Endothelial cell of umbilical vein (primary cell): ENCODE results near the gene EDEM1. TPM values are rescaled to one million over a fixed set of nuclear protein-coding genes. Genes with fewer than 3 reads are reported as not detected.

ENCODE experiments used
- BruUV-seq: library from RNA; stranded (reverse); fragments of 400-500 nt; replicated peaks from 2 replicates; lab custom pipeline; 2021; lab: Mats Ljungman, UMichigan
- CTCF ChIA-PET: fragments of 300-600, 350-600 bp; sonication (Branson Sonifier 250); formaldehyde crosslinking; loops from one replicate; lab custom pipeline; 2021; ENCODE audit warnings: antibody characterized with exemption, inconsistent platforms; lab: Charles Lee
- POLR2A ChIA-PET: fragments of 300-600, 350-600 bp; sonication (Branson Sonifier 250); formaldehyde crosslinking; loops from one replicate; lab custom pipeline; 2021; ENCODE audit warnings: antibody characterized with exemption, inconsistent platforms; lab: Charles Lee
- DNase-seq: peaks from one replicate; pipeline ENCODE4 v3.0.0-alpha.2; 2011; ENCODE audit warnings: low read depth, low spot score
- FAIRE-seq: peaks from 2 replicates; lab custom pipeline; 2011; peaks lifted over from hg19 to GRCh38; lab: Jason Lieb, UNC
- H2AFZ ChIP-seq: 2 replicates; pipeline ENCODE4 v1.6.0; 2012; ENCODE audit warnings: low read depth, low read length, control low read depth, inconsistent platforms
- H3K27ac ChIP-seq: 2 replicates; pipeline ENCODE4 v1.5.1; 2011; ENCODE audit warnings: low read depth, mild to moderate bottlenecking, control low read depth, low read length, moderate library complexity; ENCODE audit not compliant: insufficient read depth
- H3K27me3 ChIP-seq, 2 experiments: 2 replicates each; pipeline versions ENCODE4 v1.6.0 to v1.6.1; 2011; ENCODE audit warnings: low read length in 2 of 2, mixed read lengths in 1 of 2; ENCODE audit not compliant: control insufficient read depth in 2 of 2, insufficient read depth in 2 of 2
- H3K36me3 ChIP-seq, 2 experiments: 2 replicates in 1 of 2; 3 replicates in 1 of 2; pipeline ENCODE4 v1.5.1; 2011; ENCODE audit warnings: low read length in 2 of 2, mild to moderate bottlenecking in 1 of 2, moderate library complexity in 1 of 2; ENCODE audit not compliant: control insufficient read depth in 2 of 2, insufficient read depth in 2 of 2; ENCODE audit errors: extremely low read depth in 1 of 2
- H3K4me1 ChIP-seq: 3 replicates; pipeline ENCODE4 v1.5.1; 2011; ENCODE audit warnings: mild to moderate bottlenecking, low read length; ENCODE audit not compliant: control insufficient read depth, insufficient read depth; ENCODE audit errors: extremely low read depth
- H3K4me2 ChIP-seq: 2 replicates; pipeline ENCODE4 v1.6.1; 2011; ENCODE audit warnings: low read length, control low read depth, mixed read lengths; ENCODE audit not compliant: insufficient read depth
- H3K4me3 ChIP-seq, 3 experiments: fragments of 200-600 bp in 1 of 3; sonication (generic), shearing (Covaris generic) in 1 of 3; replicated peaks in 1 of 3; 2 replicates each; pipeline ENCODE4 v1.5.1; 2011 to 2016; ENCODE audit warnings: control low read depth in 3 of 3, low read length in 3 of 3, mild to moderate bottlenecking in 2 of 3, inconsistent platforms in 1 of 3, low read depth in 1 of 3, moderate library complexity in 1 of 3; ENCODE audit not compliant: insufficient read depth in 1 of 3
- H3K79me2 ChIP-seq: 2 replicates; pipeline ENCODE4 v1.6.0; 2012; ENCODE audit warnings: low read length, inconsistent platforms; ENCODE audit not compliant: control insufficient read depth, insufficient read depth
- H3K9ac ChIP-seq: replicated peaks from 2 replicates; pipeline ENCODE3; 2011; ENCODE audit warnings: low read length, control low read depth; ENCODE audit not compliant: insufficient read depth; ENCODE audit errors: extremely low read depth
- H3K9me1 ChIP-seq: replicated peaks from 3 replicates; pipeline ENCODE4 v1.6.0; 2011; ENCODE audit warnings: mild to moderate bottlenecking, low read length; ENCODE audit not compliant: control insufficient read depth, insufficient read depth; ENCODE audit errors: extremely low read depth
- H3K9me3 ChIP-seq: replicated peaks from 2 replicates; pipeline ENCODE4 v1.5.1; 2012; ENCODE audit warnings: low read length, inconsistent platforms; ENCODE audit not compliant: control insufficient read depth, insufficient read depth
- H4K20me1 ChIP-seq: replicated peaks from 2 replicates; pipeline ENCODE3; 2011; ENCODE audit warnings: mild to moderate bottlenecking, low read length; ENCODE audit not compliant: control insufficient read depth, insufficient read depth; ENCODE audit errors: extremely low read depth
- CTCF ChIP-seq, 2 donors: IDR thresholded peaks; 1 replicate in 1 of 2; 2 replicates in 1 of 2; pipeline ENCODE4 v1.5.1; 2011; ENCODE audit warnings: low read length in 2 of 2, mild to moderate bottlenecking in 2 of 2, moderate library complexity in 2 of 2, control low read depth in 1 of 2, inconsistent platforms in 1 of 2, low read depth in 1 of 2; ENCODE audit not compliant: insufficient read depth in 1 of 2; ENCODE audit errors: extremely low read depth in 1 of 2
- EZH2 ChIP-seq: IDR thresholded peaks from 2 replicates; pipeline ENCODE4 v1.6.1; 2012; ENCODE audit warnings: borderline replicate concordance, low read depth, mild to moderate bottlenecking, moderate library complexity, low read length, inconsistent platforms; ENCODE audit not compliant: severe bottlenecking
- FOS ChIP-seq: IDR thresholded peaks from 2 replicates; pipeline ENCODE4 v1.6.1; 2011; ENCODE audit warnings: mild to moderate bottlenecking, low read length, moderate library complexity, borderline replicate concordance; ENCODE audit not compliant: insufficient read depth
- GATA2 ChIP-seq: IDR thresholded peaks from 2 replicates; pipeline ENCODE4 v1.7.0; 2011; ENCODE audit warnings: low read depth, mild to moderate bottlenecking, moderate library complexity, mixed read lengths, low read length; ENCODE audit not compliant: insufficient read length, insufficient read depth
- JUN ChIP-seq: IDR thresholded peaks from 2 replicates; pipeline ENCODE4 v1.6.1; 2011; ENCODE audit warnings: borderline replicate concordance, low read depth; ENCODE audit not compliant: insufficient read length, insufficient read depth
- MAX ChIP-seq: IDR thresholded peaks from 2 replicates; pipeline ENCODE4 v1.6.1; 2011; ENCODE audit not compliant: insufficient read depth, insufficient read length
- MYC ChIP-seq: IDR thresholded peaks from one replicate; pipeline ENCODE4 v1.6.1; 2011; ENCODE audit warnings: mild to moderate bottlenecking, low read depth, low read length
- POLR2A ChIP-seq: IDR thresholded peaks from 2 replicates; pipeline ENCODE4 v1.6.1; 2012; ENCODE audit warnings: low read depth, mild to moderate bottlenecking, control low read depth, low read length
- POLR2AphosphoS5 ChIP-seq: IDR thresholded peaks from 2 replicates; pipeline ENCODE4 v1.6.1; 2012; ENCODE audit warnings: low read depth, mild to moderate bottlenecking, control low read depth, low read length, moderate library complexity; ENCODE audit not compliant: insufficient read depth
- dilution Hi-C: fragments of 300-500 bp; cut with MboI; formaldehyde crosslinking; loops from one replicate; pipeline ENCODE4 v1.15.0; 2019; ENCODE audit warnings: low sequenced_read_pairs; ENCODE audit not compliant: extremely low pct_ligation_motif_present
- intact Hi-C: fragments of 100-400 bp; cut with micrococcal nuclease; formaldehyde crosslinking; loops from one replicate; pipeline ENCODE4 v1.10.0; 2022
- polyA plus RNA-seq, 4 experiments: library from polyadenylated mRNA; depleted of rRNA in 3 of 4; stranded (reverse) in 3 of 4; unstranded in 1 of 4; fragments of >200 nt; gene quantifications; 2 replicates each; pipeline versions ENCODE4 v1.2.1 to v1.2.3, GENCODE V29; 2011 to 2012; ENCODE audit warnings: missing spikeins in 1 of 4
- total RNA-seq: library from RNA; stranded (reverse); gene quantifications from 2 replicates; pipeline ENCODE4 v1.2.3, GENCODE V29; 2021

EDEM1 gene
- total and polyA plus RNA-seq, 2 donors (not counting 3 experiments of a cell fraction or from before 2014, with no cell fraction given) = 19.4 to 61.1 TPM

- no peak for DNase-seq
- CTCF ChIA-PET = no interaction called here
Observed at GRCh38 chr3:5217824-5218595, 30.5 kb downstream of the EDEM1 start.

More at GRCh38 chr3:5217824-5218595, 30.5 kb downstream of the EDEM1 start:
- H3K9ac ChIP-seq = no peak overlapping the region
- H3K9me3 ChIP-seq = no peaks in the 10 kb centered on the region
- intact Hi-C loops (no loop called here), dilution Hi-C loops (no loop called here)
- peaks cover 16 to 28% of the 10 kb centered on the region in 2 experiments for H3K36me3 ChIP-seq
- H3K27me3 ChIP-seq = no peaks in the 10 kb centered on the region
- H3K4me3 ChIP-seq = no peak overlapping the region
- no peak overlapping the region for H2AFZ ChIP-seq
- no peaks in the 10 kb centered on the region for H3K9me1 ChIP-seq
- H3K4me2 ChIP-seq = no peak overlapping the region
- no peaks in the 10 kb centered on the region for H3K79me2 ChIP-seq
- FAIRE-seq = no peak
- H4K20me1 ChIP-seq = peaks cover 2% of the 10 kb centered on the region
- POLR2A ChIA-PET = no interaction called here
- H3K27ac ChIP-seq = no peak overlapping the region
- H3K4me1 ChIP-seq = no peaks in the 10 kb centered on the region
- TF ChIP-seq GATA2 (no peak), POLR2AphosphoS5 (no peak), MAX (no peak), FOS (no peak), JUN (no peak), POLR2A (no peak), CTCF (IDR thresholded peaks at IDR 0.05; ENCODE audit: extremely low read depth in 1 of 2, insufficient read depth in 1 of 2, low read depth in 1 of 2, low read length in 2 of 2) (no peak), MYC (no peak), EZH2 (no peak)
- no TSS peak for BruUV-seq
